ENCODE results near the gene SLC16A2.

GRCh38 chrX:74446876-74447275 is 25.6 kb downstream of the SLC16A2 start:
- TF ChIP-seq POLR2A (IDR thresholded peaks at IDR 0.05) (no peak), EP300 (IDR thresholded peaks at IDR 0.05; ENCODE audit: low read depth) (no peak), CTCF (IDR thresholded peaks at IDR 0.05) (no peak), POLR2AphosphoS5 (IDR thresholded peaks at IDR 0.05) (no peak)

Measured in transverse colon (tissue), 4 donors.